GM19043 (cell line): Measurements from ENCODE around the gene UNC5A.

ENCODE experiments used
- ATAC-seq: cut with Tn5 transposase; IDR thresholded peaks from one replicate; pipeline ENCODE4 v1.9.1; 2021; ENCODE audit warnings: low read depth; ENCODE audit not compliant: unreplicated experiment

UNC5A gene

GRCh38 chr5:176810081-176810597, at the start of gene UNC5A:
UNC5A (plus strand) TSS chr5:176810559; CDS start chr5:176810751, 192 bp downstream.
- ATAC-seq, result no peak

GRCh38 chr5:176761755-176762154, 48.6 kb upstream of the UNC5A start:
- no peak for ATAC-seq

GRCh38 chr5:176762489-176762888, 47.9 kb upstream of the UNC5A start:
- ATAC-seq, result no peak

GRCh38 chr5:176765687-176766086, 44.7 kb upstream of the UNC5A start:
- no peak for ATAC-seq

- no peak for ATAC-seq
Measured at GRCh38 chr5:176768174-176768970, 42.0 kb upstream of the UNC5A start.

- ATAC-seq, result no peak
Measured at GRCh38 chr5:176769911-176770310, 40.4 kb upstream of the UNC5A start.

- ATAC-seq, result no peak
Measured at GRCh38 chr5:176770431-176770830, 39.9 kb upstream of the UNC5A start.

- no peak for ATAC-seq
Measured at GRCh38 chr5:176771102-176771845, 39.1 kb upstream of the UNC5A start.

GRCh38 chr5:176772271-176773210, 37.8 kb upstream of the UNC5A start:
- ATAC-seq, result no peak

- no peak for ATAC-seq
Measured at GRCh38 chr5:176773408-176774035, 36.8 kb upstream of the UNC5A start.

- no peak for ATAC-seq
Measured at GRCh38 chr5:176774216-176775171, 35.9 kb upstream of the UNC5A start.

GRCh38 chr5:176775409-176775808, 35.0 kb upstream of the UNC5A start:
- no peak for ATAC-seq

GRCh38 chr5:176776141-176776865, 34.1 kb upstream of the UNC5A start:
- no peak for ATAC-seq

GRCh38 chr5:176776916-176777315, 33.4 kb upstream of the UNC5A start:
- no peak for ATAC-seq

GRCh38 chr5:176778921-176779465, 31.4 kb upstream of the UNC5A start:
- ATAC-seq, result no peak

- ATAC-seq, result no peak
Measured at GRCh38 chr5:176779537-176779936, 30.8 kb upstream of the UNC5A start.

GRCh38 chr5:176780176-176781053, 29.9 kb upstream of the UNC5A start:
- ATAC-seq, result no peak
